Activated CD4-positive, alpha-beta T cell treated with anti-CD3 and anti-CD28 coated beads, Interleukin-2, amount 10 ng/mL, durations not matched to agents 24 days and 14 days (primary cell): ENCODE results near the gene BPGM. TPM values are rescaled to one million over a fixed set of nuclear protein-coding genes. Genes with fewer than 3 reads are reported as not detected.

Experiments
- DNase-seq: peaks from one replicate; pipeline ENCODE4 v3.0.0; 2022
- H3K27ac Mint-ChIP-seq: one replicate; pipeline ENCODE4 v1.8.0; 2022; ENCODE audit warnings: mild to moderate bottlenecking, mixed read lengths
- H3K27me3 Mint-ChIP-seq: one replicate; pipeline ENCODE4 v1.8.0; 2022; ENCODE audit warnings: mixed read lengths
- H3K36me3 Mint-ChIP-seq: one replicate; pipeline ENCODE4 v1.8.0; 2022; ENCODE audit warnings: low read depth, mild to moderate bottlenecking, mixed read lengths
- H3K4me1 Mint-ChIP-seq: one replicate; pipeline ENCODE4 v1.8.0; 2021; ENCODE audit warnings: mixed read lengths
- H3K4me3 Mint-ChIP-seq: one replicate; pipeline ENCODE4 v1.8.0; 2022; ENCODE audit warnings: mild to moderate bottlenecking, moderate library complexity, mixed read lengths
- H3K9me3 Mint-ChIP-seq: one replicate; pipeline ENCODE4 v1.8.0; 2021; ENCODE audit warnings: mixed read lengths
- intact Hi-C: fragments of 100-400 bp; cut with micrococcal nuclease; formaldehyde crosslinking; loops from one replicate; pipeline ENCODE4 v1.15.1; 2023
- total RNA-seq: library from RNA; stranded (reverse); gene quantifications from 2 replicates; pipeline ENCODE4 v1.2.3, GENCODE V29; 2022

BPGM gene
- total RNA-seq, 1 donor from 2014 or later: 22.6 TPM

- H3K36me3 Mint-ChIP-seq: no peaks in the 10 kb centered on the region
- peaks cover 7% of the 10 kb centered on the region for H3K9me3 Mint-ChIP-seq
- H3K27ac Mint-ChIP-seq: no peak overlapping the region
- no peak for DNase-seq
- intact Hi-C loops: no loop called here
- H3K4me1 Mint-ChIP-seq: peaks cover 3% of the 10 kb centered on the region
- no peak overlapping the region for H3K4me3 Mint-ChIP-seq
- peaks cover 49% of the 10 kb centered on the region for H3K27me3 Mint-ChIP-seq
Observed at GRCh38 chr7:134622303-134622995, 24.2 kb upstream of the BPGM start.

- H3K4me1 Mint-ChIP-seq: peaks cover 3% of the 10 kb centered on the region
- peaks cover 7% of the 10 kb centered on the region for H3K9me3 Mint-ChIP-seq
- no peaks in the 10 kb centered on the region for H3K36me3 Mint-ChIP-seq
- no peak overlapping the region for H3K4me3 Mint-ChIP-seq
- intact Hi-C loops: no loop called here
- H3K27ac Mint-ChIP-seq: no peak overlapping the region
- DNase-seq: no peak
- H3K27me3 Mint-ChIP-seq: peaks cover 52% of the 10 kb centered on the region
Observed at GRCh38 chr7:134623193-134623592, 23.5 kb upstream of the BPGM start.

DNA sequence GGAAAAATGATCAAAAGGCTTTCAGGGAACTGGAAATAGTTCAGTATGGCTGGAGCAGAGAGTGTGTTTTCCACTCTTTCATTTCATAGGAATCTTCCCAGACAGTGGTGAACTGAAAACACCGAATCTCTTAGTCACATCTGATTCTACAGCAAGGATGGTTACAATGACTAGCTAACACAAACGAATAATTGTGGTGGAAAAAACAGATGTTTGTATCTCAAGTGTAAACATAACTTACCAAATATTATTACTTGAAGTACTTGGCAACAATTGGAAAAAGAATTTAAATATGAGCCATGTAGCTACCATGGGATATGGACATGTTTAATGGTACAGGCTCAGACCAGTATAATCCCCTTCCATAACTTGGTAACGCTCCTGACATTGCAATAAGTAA lies 21.1 kb upstream of the BPGM start:
- H3K27me3 Mint-ChIP-seq: peaks cover 52% of the 10 kb centered on the region
- peaks cover 7% of the 10 kb centered on the region for H3K9me3 Mint-ChIP-seq
- no peak for DNase-seq
- no peak overlapping the region for H3K4me3 Mint-ChIP-seq
- intact Hi-C loops: no loop called here
- no peak overlapping the region for H3K27ac Mint-ChIP-seq
- no peaks in the 10 kb centered on the region for H3K36me3 Mint-ChIP-seq
- H3K4me1 Mint-ChIP-seq: peaks cover 3% of the 10 kb centered on the region

- Mint-ChIP-seq H3K9me3 (peaks cover 5% of the 10 kb centered on the region), H3K4me3 (no peak overlapping the region), H3K27me3 (peaks cover 49% of the 10 kb centered on the region), H3K4me1 (peaks cover 3% of the 10 kb centered on the region), H3K36me3 (no peaks in the 10 kb centered on the region), H3K27ac (no peak overlapping the region)
- DNase-seq: peak; percentile 29
- intact Hi-C loops: no loop called here
Observed at GRCh38 chr7:134627109-134627774, 19.4 kb upstream of the BPGM start.

DNA sequence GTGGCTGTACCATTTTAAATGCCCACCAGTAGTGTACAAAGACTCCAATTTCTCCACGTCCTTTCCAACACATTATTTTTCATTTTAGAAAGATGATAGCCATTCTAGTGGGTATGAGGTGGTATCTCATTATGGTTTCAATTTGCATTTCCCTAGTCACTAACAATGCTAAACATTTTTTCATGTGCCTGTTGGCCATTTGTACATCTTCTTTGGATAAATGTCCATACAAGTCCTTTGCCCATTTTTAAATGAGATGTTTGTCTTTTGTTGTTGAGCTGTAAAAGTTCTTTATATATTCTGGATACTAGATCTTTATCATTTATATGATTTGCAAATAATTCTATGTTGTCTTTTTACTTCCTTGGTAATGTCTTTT lies 18.9 kb upstream of the BPGM start:
- Mint-ChIP-seq H3K4me1 (peaks cover 3% of the 10 kb centered on the region), H3K36me3 (no peaks in the 10 kb centered on the region), H3K9me3 (no peaks in the 10 kb centered on the region), H3K27me3 (peaks cover 47% of the 10 kb centered on the region), H3K4me3 (no peak overlapping the region), H3K27ac (no peak overlapping the region)
- DNase-seq: no peak
- intact Hi-C loops: no loop called here

DNA sequence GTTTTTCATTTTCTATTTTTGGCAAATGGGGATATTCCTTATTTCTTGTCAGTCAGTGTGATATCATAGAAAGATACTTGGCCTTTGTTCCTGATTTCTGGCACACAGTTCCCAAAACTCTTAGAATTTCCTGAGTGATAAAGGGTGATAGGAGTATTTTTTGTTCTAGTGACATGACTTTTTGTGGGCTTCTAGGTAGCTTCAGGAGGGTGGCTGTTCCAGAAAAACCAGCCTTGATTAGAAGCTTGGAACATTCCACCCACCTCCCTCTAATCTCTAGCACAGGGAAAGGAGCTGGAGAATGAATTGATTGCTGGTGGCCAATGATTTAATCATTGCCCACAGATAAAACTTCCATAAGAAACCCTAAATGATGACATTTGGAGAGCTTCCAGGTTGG lies 17.2 kb upstream of the BPGM start:
- intact Hi-C loops: no loop called here
- no peak for DNase-seq

DNA sequence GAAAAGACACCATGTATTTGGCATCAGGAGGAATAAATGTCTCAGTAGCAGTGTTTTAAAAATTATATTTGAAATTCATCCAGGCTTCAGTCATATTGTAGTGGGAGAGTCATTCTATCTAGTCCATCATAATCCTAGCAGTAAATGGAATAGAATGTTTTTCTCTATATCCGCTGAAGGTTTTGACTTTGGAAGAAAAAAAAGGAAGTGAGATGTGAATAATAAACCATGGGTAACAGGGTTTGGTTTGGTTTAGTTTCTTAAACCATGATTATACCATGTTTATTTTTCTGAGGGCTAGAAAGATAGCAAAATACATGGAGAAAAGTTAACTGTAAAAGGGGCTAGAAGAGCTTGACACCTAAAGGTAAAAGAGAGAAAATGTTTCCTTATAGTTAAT lies 16.4 kb upstream of the BPGM start:
- peaks cover 34% of the 10 kb centered on the region for H3K27me3 Mint-ChIP-seq
- intact Hi-C loops: no loop called here
- H3K36me3 Mint-ChIP-seq: no peaks in the 10 kb centered on the region
- no peak overlapping the region for H3K27ac Mint-ChIP-seq
- H3K4me1 Mint-ChIP-seq: peaks cover 3% of the 10 kb centered on the region
- no peaks in the 10 kb centered on the region for H3K9me3 Mint-ChIP-seq
- DNase-seq: no peak
- no peak overlapping the region for H3K4me3 Mint-ChIP-seq

More for the DNA sequence above, 17.2 kb upstream of the BPGM start:
- H3K27ac Mint-ChIP-seq: no peak overlapping the region
- peaks cover 4% of the 10 kb centered on the region for H3K4me1 Mint-ChIP-seq
- no peaks in the 10 kb centered on the region for H3K36me3 Mint-ChIP-seq
- peaks cover 39% of the 10 kb centered on the region for H3K27me3 Mint-ChIP-seq
- no peaks in the 10 kb centered on the region for H3K9me3 Mint-ChIP-seq
- H3K4me3 Mint-ChIP-seq: no peak overlapping the region

DNA sequence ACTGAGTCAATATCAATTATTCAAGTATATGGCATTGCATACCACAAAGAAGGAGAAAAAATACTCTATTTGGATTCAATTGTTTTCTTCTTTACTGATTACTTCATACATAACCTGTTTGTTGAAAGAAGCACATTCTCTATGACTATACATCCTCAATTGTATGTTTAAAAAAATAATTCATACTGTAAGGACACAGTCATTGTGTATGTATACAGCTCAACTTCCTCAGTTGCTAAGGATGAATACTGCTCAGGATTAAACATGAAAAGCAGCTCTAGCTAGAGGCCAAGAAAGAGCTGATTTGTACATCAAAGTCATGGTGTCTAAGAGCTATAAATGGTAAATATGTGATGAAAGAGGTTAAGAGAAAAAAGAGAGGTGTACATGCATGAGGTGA lies 15.8 kb upstream of the BPGM start:
- H3K36me3 Mint-ChIP-seq: no peaks in the 10 kb centered on the region
- no peak for DNase-seq
- peaks cover 8% of the 10 kb centered on the region for H3K4me1 Mint-ChIP-seq
- intact Hi-C loops: no loop called here
- H3K27me3 Mint-ChIP-seq: peaks cover 31% of the 10 kb centered on the region
- no peaks in the 10 kb centered on the region for H3K9me3 Mint-ChIP-seq
- no peak overlapping the region for H3K4me3 Mint-ChIP-seq
- no peak overlapping the region for H3K27ac Mint-ChIP-seq

GRCh38 chr7:134632052-134632451 lies 14.6 kb upstream of the BPGM start:
- Mint-ChIP-seq H3K4me1 (peaks cover 18% of the 10 kb centered on the region), H3K4me3 (no peak overlapping the region), H3K36me3 (peaks cover 2% of the 10 kb centered on the region), H3K27me3 (peaks cover 25% of the 10 kb centered on the region), H3K27ac (no peak overlapping the region), H3K9me3 (no peaks in the 10 kb centered on the region)
- DNase-seq: no peak
- intact Hi-C loops: no loop called here

- DNase-seq: peak; percentile 79
- Mint-ChIP-seq H3K9me3 (no peaks in the 10 kb centered on the region), H3K4me1 (peaks cover 23% of the 10 kb centered on the region), H3K27ac (no peak overlapping the region), H3K36me3 (peaks cover 2% of the 10 kb centered on the region), H3K4me3 (no peak overlapping the region), H3K27me3 (peaks cover 16% of the 10 kb centered on the region)
- intact Hi-C loops: loop anchor here (1.0 kb wide), 2 partner anchors 122 to 321 kb away; no protein-coding TSS in a partner anchor
Observed at GRCh38 chr7:134632937-134633540, 13.6 kb upstream of the BPGM start.

- Mint-ChIP-seq H3K4me1 (peaks cover 33% of the 10 kb centered on the region), H3K4me3 (peak overlapping the region; percentile 30), H3K27me3 (peaks cover 2% of the 10 kb centered on the region), H3K36me3 (peaks cover 2% of the 10 kb centered on the region), H3K9me3 (no peaks in the 10 kb centered on the region), H3K27ac (peak overlapping the region; percentile 56)
- peak; percentile 69 for DNase-seq
- intact Hi-C loops: loop anchor here (1.0 kb wide), 1 partner anchor 22 kb away; no protein-coding TSS in a partner anchor
Observed at GRCh38 chr7:134636008-134636449, 10.6 kb upstream of the BPGM start.

- intact Hi-C loops: no loop called here
- H3K27me3 Mint-ChIP-seq: no peaks in the 10 kb centered on the region
- DNase-seq: no peak
- no peak overlapping the region for H3K27ac Mint-ChIP-seq
- peaks cover 2% of the 10 kb centered on the region for H3K36me3 Mint-ChIP-seq
- H3K4me3 Mint-ChIP-seq: no peak overlapping the region
- H3K4me1 Mint-ChIP-seq: peaks cover 40% of the 10 kb centered on the region
- H3K9me3 Mint-ChIP-seq: peaks cover 6% of the 10 kb centered on the region
Observed at GRCh38 chr7:134637441-134637840, 9.2 kb upstream of the BPGM start.

DNA sequence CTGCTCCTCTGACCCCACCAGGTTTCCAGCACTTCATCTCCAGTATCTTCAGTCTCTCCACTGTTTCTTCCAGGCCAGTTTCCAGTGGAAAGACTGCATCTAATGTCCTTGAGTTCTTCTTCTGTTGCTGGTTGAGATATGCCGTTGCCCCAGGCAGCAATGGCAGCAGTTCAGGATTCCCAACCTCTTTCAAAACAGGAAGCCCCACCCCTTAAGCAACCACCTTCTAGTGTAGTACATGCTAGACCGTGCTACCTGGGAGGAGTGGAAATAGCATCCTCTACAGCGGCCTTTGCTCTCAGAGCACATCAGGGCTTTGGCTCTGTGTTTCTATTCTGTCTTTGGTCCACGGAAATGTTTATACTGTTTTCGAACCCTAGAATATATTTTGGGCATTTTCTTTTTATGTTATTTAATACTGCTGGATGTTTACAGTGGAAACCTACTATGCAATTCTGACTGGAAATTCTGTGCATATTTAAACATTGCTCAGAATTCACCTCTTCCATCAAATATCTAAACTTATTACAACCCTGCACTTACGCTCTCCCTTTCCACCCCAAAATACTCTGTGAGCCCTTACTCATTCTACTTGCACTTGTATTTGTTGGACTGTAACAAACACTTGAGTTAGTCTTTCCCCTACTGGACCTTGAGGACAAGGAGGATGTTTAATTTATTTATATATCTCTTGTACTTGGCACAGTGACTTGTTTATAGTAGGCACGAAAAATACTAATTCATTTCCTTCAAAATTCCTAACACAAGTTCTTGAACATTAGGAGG lies 8.5 kb upstream of the BPGM start:
- intact Hi-C loops: no loop called here
- H3K4me1 Mint-ChIP-seq: peaks cover 38% of the 10 kb centered on the region
- H3K4me3 Mint-ChIP-seq: no peak overlapping the region
- no peak overlapping the region for H3K27ac Mint-ChIP-seq
- H3K9me3 Mint-ChIP-seq: peaks cover 6% of the 10 kb centered on the region
- H3K36me3 Mint-ChIP-seq: peaks cover 2% of the 10 kb centered on the region
- DNase-seq: no peak
- no peaks in the 10 kb centered on the region for H3K27me3 Mint-ChIP-seq

DNA sequence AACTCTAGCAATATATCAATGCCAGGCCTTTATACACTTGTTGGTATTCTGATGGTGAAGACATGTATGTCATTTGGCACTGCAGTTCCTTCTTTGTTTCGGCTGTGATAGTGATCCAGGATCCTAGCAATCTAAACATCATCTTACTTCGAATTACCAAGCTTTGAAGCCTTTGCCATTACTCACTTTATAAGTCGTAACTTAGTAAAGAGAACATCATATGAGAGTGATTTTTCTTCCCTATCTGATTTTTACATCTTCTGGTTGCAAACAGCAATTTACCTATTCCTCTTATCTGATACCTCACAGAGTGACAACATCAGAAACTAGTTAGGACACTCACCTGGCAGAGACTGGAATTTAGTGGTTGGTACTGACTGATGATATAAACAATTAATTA lies 7.6 kb upstream of the BPGM start:
- Mint-ChIP-seq H3K36me3 (peaks cover 2% of the 10 kb centered on the region), H3K9me3 (peaks cover 6% of the 10 kb centered on the region), H3K4me3 (no peak overlapping the region), H3K27ac (no peak overlapping the region), H3K4me1 (peaks cover 38% of the 10 kb centered on the region), H3K27me3 (no peaks in the 10 kb centered on the region)
- intact Hi-C loops: no loop called here
- no peak for DNase-seq
